HG03135 (cell line): ENCODE data around the gene B9D2.
"Not testable (repeated sequence)": the region's sequence is repeated elsewhere in the genome, so short reads cannot be mapped to it uniquely, and the experiment has no call there.

ENCODE experiments used
- ATAC-seq: cut with Tn5 transposase; IDR thresholded peaks from one replicate; pipeline ENCODE4 v1.9.1; 2021; ENCODE audit warnings: mild to moderate bottlenecking, moderate library complexity; ENCODE audit not compliant: unreplicated experiment

B9D2 gene, protein sequence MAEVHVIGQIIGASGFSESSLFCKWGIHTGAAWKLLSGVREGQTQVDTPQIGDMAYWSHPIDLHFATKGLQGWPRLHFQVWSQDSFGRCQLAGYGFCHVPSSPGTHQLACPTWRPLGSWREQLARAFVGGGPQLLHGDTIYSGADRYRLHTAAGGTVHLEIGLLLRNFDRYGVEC

DNA sequence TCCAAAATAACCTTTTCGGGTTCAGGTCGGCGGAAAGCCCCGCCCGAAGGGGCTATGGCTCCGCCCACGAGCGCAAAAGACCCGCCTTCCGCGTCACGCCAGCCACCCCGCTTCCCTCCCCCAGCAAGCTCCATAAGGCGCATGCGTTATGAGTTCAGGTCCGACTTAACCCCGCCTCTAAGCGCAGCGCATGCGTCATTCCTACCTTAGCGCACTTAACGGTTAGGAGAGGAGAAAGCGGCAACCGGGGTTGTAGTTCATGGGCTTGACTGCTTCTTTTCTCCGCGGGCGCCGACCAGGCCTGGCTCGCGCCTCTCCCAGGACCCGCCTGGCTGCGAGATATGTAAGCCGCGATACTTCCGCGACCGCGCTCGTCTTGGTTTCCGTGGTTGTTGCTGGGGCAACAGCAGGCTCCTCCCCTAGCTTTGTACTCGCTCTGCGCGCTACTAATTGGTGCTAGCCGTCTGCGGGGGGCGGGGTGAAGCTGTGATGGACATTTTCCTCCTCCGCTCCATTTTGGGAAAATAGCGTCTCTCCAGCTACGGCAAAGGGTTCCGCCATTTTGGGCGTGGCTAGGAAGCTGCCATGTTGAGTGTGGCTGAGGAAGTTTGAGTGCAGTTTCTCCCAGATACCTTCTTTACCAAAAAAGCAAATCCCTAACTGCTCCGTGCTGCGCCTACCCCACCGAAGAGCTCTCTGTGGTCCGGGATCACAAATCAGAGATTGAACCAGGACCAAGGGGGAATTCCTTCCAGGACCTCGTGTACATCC lies at the start of gene B9D2:
TSS of gene B9D2 (minus strand) at position 397 of the 771 bp plus-strand sequence. CDS start 630 bp downstream, outside the sequence.
- peak; percentile 82 for ATAC-seq

DNA sequence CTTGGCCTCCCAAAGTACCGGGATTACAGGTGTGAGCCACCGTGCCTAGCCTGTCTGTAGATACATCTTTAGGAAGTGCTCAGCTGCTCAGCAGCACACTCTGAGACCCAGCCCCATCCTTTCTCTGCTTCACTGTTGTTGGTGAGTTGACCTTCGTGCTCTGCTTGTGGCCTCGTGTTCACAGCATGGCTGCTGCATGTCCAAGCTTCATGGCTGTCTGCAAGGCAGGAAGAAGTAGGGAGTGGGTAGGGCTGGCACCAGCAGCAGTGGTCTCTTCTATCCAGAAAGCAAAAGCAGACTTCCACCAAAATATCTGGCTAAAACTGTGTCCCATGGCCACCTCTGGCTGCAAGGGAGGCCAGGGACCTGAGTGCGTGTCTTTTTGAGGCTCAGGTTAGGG lies 49.0 kb upstream of the B9D2 start:
- ATAC-seq = no peak

DNA sequence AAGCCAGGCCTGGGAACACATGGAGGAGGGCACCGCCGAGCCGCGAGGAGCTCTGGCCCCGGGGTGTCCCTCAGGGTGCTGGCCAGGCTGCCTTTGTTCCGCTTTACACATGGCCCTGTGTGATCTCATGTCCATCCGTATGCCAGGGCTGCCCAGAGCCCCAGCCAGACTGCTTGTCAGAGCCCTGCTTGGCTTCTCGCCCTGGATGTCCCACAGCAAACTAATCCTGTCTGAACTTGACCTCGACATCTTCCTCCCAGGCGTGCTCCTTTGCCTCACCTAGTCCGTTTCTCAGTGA lies 48.0 kb upstream of the B9D2 start:
- no peak for ATAC-seq

- ATAC-seq = no peak
Measured at GRCh38 chr19:41411100-41411967, 47.4 kb upstream of the B9D2 start.

GRCh38 chr19:41410336-41411054 lies 46.5 kb upstream of the B9D2 start:
- ATAC-seq = no peak

GRCh38 chr19:41409288-41409687 lies 45.3 kb upstream of the B9D2 start:
- ATAC-seq = no peak

DNA sequence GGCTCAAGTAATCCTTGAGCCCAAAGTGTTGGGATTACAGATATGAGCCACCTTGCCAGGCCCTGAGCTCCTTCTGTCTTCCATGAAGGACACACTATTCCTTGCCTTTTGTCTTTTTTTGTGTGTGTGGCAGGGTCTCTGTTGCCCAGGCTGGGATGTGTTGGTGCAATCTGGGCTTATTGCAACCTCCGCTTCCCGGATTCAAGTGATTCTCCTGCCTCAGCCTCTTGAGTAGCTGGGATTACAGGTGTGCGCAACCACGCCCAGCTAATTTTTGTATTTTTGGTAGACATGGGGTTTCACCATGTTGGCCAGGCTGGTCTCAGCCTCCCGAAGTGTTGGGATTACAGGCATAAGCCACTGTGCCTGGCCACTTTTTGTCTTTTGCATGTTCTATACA lies 44.9 kb upstream of the B9D2 start:
- not testable (repeated sequence) for ATAC-seq

GRCh38 chr19:41408256-41408655 lies 44.3 kb upstream of the B9D2 start:
- no peak for ATAC-seq

- ATAC-seq = no peak
Measured at GRCh38 chr19:41407271-41407670, 43.3 kb upstream of the B9D2 start.

DNA sequence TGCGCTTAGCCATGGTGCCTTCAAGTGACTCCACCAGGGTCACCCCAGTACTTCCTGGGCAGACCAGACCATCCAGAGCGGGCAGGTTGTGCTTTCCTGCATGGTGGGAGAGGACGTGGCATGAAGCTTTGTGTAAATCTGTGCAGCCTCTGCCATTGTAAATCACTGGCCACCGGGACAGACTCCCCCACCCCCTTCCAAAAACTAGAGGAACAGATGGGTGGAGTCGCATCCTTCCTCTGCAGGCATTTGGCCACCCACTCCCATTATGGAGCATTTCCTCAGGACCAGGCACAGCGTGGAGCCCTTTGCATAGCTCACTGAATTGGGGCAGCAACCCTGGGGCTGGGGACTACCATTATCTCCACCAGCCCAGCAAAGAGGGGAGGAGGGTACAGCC lies 41.8 kb upstream of the B9D2 start:
- ATAC-seq = no peak

DNA sequence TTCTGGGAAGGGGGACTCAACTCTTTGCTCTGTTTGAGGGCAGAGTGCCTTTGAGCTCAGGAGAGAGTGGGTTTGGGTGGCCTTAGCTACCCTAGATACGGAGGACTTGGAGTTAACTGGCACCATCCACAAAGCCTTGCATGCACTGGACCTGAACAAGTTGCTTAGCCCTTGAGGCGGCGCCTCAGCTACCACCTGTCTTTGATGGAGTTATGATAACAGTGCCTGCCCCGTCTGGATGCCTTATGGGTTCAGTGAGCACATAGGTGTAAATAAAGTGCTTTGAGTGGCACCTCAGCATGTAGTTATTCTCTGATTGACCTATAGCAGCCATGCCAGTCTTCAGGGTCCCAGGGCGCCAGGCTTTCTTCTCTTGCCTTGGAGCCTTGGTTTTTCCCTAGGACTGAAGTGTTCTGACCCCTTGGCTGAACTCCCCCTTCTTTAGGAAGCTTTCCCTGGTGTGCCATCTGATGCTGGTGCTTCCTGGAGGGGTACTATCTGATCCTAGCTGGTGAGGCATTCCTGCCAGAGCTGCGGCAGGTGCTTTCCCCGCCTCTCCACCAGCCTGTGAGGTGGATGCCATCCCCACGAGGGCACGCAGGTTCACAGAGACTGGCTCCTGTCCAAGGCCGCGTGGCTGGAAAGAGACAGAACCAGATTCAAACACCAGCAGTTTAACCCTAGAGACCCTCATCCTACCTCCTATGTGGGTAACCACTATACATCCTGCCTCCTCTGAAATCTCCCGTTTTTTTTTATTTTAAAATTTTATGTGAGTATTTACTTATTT lies 39.4 kb upstream of the B9D2 start:
- ATAC-seq = no peak

GRCh38 chr19:41402010-41402409 lies 38.1 kb upstream of the B9D2 start:
- ATAC-seq = no peak

DNA sequence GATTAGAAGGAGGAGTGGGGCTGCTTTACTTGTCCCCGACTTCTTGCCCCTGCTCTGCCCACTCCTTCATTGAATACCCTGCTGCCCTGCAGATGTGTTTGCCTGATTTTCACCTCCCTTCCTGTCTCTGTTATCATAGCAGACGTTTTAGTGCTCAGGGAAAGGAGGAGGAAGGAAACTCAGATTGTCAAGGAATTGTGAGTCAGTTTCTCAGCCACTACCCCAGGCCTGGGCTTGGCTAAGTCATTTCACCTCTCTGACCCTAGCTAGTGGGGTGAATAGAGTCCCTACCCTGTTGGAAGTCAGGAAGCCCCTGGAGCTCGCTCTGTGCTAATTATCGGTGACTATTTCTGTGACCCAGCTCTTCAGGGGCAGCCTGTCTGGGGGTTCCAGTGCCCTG lies 37.5 kb upstream of the B9D2 start:
- no peak for ATAC-seq

DNA sequence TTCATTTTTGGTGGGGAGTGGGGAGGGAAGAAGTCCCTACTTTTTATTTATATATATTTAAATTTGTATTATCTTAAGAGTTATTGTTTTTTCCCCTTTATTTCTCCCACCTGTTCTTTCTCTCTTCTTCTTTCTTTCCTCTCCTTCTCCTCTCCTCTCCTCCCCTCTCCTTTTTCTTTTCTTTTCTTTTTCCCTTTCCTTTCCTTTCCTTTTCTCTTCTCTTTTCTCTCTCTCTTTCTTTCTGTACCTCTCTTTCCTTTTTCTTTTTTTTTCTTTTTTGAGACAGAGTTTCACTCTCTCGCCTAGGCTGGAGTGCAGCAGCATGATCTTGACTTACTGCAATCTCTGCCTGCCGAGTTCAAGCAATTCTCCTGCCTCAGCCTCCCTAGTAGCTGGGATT lies 35.6 kb upstream of the B9D2 start:
- ATAC-seq = no peak

DNA sequence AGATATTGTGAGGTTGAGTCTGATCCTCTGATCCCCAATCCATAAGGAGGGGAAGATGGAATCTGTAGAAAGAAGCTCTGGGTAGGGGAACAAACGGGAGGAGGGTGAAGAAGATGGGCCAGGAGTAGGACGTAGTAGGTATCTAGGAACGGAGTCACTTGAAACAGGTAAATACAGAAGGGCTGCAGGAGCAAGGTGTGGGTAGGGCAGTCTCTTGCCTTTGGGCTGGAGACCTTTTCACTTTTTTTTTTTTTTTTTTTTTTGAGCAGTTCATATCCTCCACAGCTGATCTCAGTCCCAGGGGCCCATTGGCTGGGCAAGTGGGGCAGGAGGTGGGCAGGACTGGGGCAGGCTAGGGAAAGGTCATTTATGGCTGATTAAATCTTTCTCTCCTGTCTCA lies 35.1 kb upstream of the B9D2 start:
- no peak for ATAC-seq

GRCh38 chr19:41398598-41398997 lies 34.6 kb upstream of the B9D2 start:
- no peak for ATAC-seq

- ATAC-seq = no peak
Measured at GRCh38 chr19:41398050-41398418, 34.1 kb upstream of the B9D2 start.

GRCh38 chr19:41397086-41398049 lies 33.4 kb upstream of the B9D2 start, which contains the start of the genes BCKDHA and EXOSC5:
TSS of gene BCKDHA (plus strand) at chr19:41397818. CDS start at chr19:41397828, 10 bp downstream.
TSS of gene EXOSC5 (minus strand) at chr19:41397359. CDS start at chr19:41397328, 31 bp downstream.
- peak; percentile 81 for ATAC-seq

GRCh38 chr19:41395355-41395754 lies 31.4 kb upstream of the B9D2 start:
- no peak for ATAC-seq
